Thoracic aorta (tissue), 2 donors: ENCODE data around the gene VAV2. TPM values are rescaled to one million over a fixed set of nuclear protein-coding genes. Genes with fewer than 3 reads are reported as not detected.

ENCODE experiments used
- ATAC-seq: fragments of 150-250 bp; one replicate; pipeline ENCODE4 v1.8.0; 2017; ENCODE audit warnings: low read depth; ENCODE audit not compliant: insufficient number of reproducible peaks, low FRiP score
- DNase-seq: peaks from one replicate; pipeline ENCODE4 v3.0.0-alpha.2; 2020; ENCODE audit warnings: low spot score
- H3K27ac ChIP-seq, 2 donors: fragments of 200-600 bp; sonication (generic); 1 replicate in 1 of 2; 2 replicates in 1 of 2; pipeline ENCODE4 v1.5.1; 2016; ENCODE audit warnings: mild to moderate bottlenecking in 2 of 2, moderate library complexity in 2 of 2
- H3K27me3 ChIP-seq: fragments of 200-600 bp; sonication (generic); replicated peaks from 2 replicates; pipeline ENCODE4 v1.6.0; 2016; ENCODE audit warnings: mild to moderate bottlenecking; ENCODE audit not compliant: insufficient read depth
- H3K36me3 ChIP-seq: fragments of 200-600 bp; sonication (generic); one replicate; pipeline ENCODE4 v1.5.1; 2016
- H3K4me1 ChIP-seq, 2 donors: fragments of 200-600 bp; sonication (generic); 1 replicate in 1 of 2; 2 replicates in 1 of 2; pipeline versions ENCODE4 v1.5.1 to v1.6.0; 2016; ENCODE audit warnings: low read depth in 2 of 2, mild to moderate bottlenecking in 1 of 2; ENCODE audit not compliant: control insufficient read depth in 1 of 2
- H3K4me3 ChIP-seq: fragments of 200-600 bp; sonication (generic); 2 replicates; pipeline ENCODE4 v1.5.1; 2016; ENCODE audit warnings: mild to moderate bottlenecking
- H3K9me3 ChIP-seq: fragments of 200-600 bp; sonication (generic); 2 replicates; pipeline ENCODE4 v1.5.1; 2016
- total RNA-seq, 2 donors: library from RNA; depleted of rRNA; stranded (reverse); fragments of >200 nt; gene quantifications; one replicate each; pipeline versions ENCODE4 v1.1.0 to v1.2.3, GENCODE V29; 2016
- TF ChIP-seq, protein P1 (sequence below): fragments of 200-600 bp; sonication (generic); IDR thresholded peaks from one replicate; pipeline ENCODE4 v1.5.1; 2019; ENCODE audit warnings: antibody characterized with exemption

Gene VAV2
- total RNA-seq, 2 donors from 2014 or later: 10.1 to 11.5 TPM

DNA sequence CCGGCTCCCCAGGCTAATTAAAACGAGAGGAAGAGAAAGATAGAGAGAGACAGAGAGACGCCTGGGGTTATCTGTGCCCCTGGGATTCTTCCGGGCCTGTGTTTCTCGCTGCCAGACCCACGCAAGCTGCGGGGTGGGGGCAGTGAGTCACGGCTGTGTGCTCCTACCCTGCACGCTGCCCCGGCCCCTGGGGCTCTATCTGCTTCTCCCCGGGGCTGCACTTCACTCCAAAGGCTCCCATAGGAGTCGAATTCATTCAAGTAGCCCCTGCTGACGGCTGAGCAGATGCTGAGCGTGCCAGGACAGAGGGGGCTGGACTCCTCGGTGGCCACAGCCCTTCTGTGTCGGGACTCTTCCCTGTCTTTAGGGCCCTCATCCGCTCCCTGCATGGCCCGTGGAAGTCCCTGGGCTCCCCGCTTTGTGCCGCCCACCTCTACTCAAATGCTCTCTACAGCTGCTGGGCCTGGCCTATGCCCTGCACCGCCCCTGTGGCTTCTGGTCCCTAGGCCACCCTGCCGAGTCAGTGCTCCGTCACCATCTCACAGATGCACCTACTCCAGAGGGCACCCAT lies 276.7 kb downstream of the VAV2 start:
- TF ChIP-seq, protein P1, sequence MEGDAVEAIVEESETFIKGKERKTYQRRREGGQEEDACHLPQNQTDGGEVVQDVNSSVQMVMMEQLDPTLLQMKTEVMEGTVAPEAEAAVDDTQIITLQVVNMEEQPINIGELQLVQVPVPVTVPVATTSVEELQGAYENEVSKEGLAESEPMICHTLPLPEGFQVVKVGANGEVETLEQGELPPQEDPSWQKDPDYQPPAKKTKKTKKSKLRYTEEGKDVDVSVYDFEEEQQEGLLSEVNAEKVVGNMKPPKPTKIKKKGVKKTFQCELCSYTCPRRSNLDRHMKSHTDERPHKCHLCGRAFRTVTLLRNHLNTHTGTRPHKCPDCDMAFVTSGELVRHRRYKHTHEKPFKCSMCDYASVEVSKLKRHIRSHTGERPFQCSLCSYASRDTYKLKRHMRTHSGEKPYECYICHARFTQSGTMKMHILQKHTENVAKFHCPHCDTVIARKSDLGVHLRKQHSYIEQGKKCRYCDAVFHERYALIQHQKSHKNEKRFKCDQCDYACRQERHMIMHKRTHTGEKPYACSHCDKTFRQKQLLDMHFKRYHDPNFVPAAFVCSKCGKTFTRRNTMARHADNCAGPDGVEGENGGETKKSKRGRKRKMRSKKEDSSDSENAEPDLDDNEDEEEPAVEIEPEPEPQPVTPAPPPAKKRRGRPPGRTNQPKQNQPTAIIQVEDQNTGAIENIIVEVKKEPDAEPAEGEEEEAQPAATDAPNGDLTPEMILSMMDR: no peak
- H3K27me3 ChIP-seq: no peaks in the 10 kb centered on the region
- no peaks in the 10 kb centered on the region for H3K36me3 ChIP-seq
- no peaks in the 10 kb centered on the region for H3K4me1 ChIP-seq
- DNase-seq (no peak), ATAC-seq (no peak)
- no peak overlapping the region for H3K27ac ChIP-seq
- H3K9me3 ChIP-seq: no peaks in the 10 kb centered on the region
- H3K4me3 ChIP-seq: no peak overlapping the region

DNA sequence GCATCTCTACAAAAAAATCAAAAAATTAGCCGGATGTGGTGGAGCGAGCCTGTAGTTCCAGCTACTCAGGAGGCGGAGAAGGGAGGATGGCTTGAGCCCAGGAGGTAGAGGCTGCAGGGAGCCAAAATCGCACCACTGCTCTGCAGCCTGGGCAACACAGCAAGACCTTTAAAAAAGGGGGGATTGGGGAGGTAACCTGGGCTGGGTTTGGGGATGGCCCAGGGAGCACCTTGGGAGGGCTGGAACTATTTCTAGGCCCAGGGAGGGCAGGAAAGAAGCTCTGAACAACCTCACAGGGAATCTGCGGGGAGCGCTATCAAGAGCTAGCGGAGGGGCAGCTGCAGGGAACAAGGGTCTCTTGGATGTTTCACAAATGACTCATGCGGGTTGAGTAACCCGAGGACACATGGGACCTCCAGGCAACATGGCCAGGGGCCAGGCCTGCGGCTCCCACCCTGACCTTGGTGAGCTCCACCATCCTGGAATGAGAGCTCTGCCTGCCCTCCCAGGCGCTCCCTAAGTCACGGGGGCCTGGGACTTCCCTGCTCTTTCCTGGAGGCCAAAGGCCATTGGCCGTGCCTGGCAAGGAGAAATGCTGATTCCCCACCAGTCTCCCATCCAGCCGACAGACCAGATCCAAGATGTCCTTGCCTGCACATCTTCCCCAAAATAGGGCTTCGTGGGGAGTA lies 277.4 kb downstream of the VAV2 start:
- TF ChIP-seq, protein P1: no peak
- ATAC-seq (no peak), DNase-seq (no peak)
- H3K9me3 ChIP-seq: no peaks in the 10 kb centered on the region
- H3K27me3 ChIP-seq: no peaks in the 10 kb centered on the region
- no peaks in the 10 kb centered on the region for H3K4me1 ChIP-seq
- no peaks in the 10 kb centered on the region for H3K36me3 ChIP-seq
- H3K4me3 ChIP-seq: no peak overlapping the region
- no peak overlapping the region for H3K27ac ChIP-seq

DNA sequence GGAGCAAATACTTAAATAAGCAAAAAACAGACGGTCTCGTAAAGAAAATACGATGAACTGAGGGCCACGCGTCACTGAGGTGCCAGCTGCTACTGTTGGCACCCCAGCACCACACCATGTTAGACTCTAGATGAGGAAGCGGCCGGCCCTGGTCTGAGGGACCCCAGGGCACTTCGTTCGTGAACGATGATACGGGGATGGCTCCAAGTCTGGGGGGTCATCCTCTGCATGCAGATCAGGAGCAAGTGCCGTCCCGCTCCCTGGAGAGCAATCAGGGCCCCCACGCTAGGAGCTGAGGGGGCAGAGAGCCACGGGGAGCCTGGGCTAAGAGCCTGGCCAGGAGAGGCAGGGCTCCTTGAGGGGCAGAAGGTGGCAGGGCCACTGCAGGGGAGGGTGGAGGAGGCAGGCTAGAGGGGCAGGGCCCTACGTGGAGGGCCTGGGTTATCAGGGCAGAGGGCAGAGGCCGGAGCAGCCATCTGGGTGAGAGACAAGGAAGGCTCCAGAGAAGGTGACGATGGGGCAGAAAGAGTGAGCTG lies 278.1 kb downstream of the VAV2 start:
- H3K9me3 ChIP-seq: no peaks in the 10 kb centered on the region
- no peak overlapping the region for H3K27ac ChIP-seq

DNA sequence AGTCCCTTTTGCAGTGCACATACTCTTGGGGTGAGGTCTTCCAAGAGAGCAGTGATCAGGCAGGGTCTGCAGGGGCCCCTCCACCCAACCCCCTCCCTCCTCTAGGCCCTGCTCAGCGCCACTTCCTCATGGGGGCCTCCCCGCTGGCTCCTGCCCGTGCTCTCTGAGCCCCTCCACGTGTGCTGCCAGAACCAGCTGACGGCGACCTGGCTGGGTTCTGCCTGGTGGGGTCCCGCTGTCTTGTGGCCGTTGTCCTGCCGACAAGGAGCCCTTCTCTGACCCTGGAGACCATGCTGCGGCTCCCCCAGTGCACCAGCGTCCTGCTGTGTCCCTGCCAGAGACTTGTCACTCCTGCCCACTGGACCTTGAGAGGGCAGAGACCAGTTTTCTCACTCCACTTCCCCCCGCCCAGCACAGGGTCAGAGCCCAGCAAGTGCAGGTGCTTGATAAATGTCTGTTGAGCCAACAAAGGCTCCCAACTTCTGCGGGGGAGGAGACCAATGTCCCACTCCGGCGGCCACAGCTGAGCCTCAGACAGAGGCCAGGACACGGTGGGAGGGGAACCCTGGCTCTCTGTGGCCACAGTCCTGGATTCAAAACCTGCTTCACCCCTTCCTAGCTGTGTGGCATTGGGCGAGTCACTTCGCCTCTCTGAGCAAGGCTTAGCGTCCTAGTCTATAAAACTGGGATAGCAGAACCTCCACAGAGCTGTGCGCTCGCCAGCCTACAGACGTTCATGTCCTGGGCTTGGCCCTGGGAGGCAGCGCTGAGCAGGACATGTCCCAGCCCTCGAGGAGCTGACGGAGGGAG lies 278.8 kb downstream of the VAV2 start:
- DNase-seq (no peak), ATAC-seq (no peak)
- Histone ChIP-seq H3K4me3 (no peak overlapping the region), H3K4me1 (no peaks in the 10 kb centered on the region), H3K36me3 (no peaks in the 10 kb centered on the region), H3K9me3 (no peaks in the 10 kb centered on the region), H3K27ac (no peak overlapping the region), H3K27me3 (no peaks in the 10 kb centered on the region)
- TF ChIP-seq, protein P1: no peak

More for the DNA sequence above, 278.1 kb downstream of the VAV2 start:
- DNase-seq: no peak
- Histone ChIP-seq H3K4me3 (no peak overlapping the region), H3K27me3 (no peaks in the 10 kb centered on the region), H3K36me3 (no peaks in the 10 kb centered on the region), H3K4me1 (no peaks in the 10 kb centered on the region)
- TF ChIP-seq, protein P1: no peak
- no peak for ATAC-seq
